ENCODE data around the gene NSFL1C.

Gene NSFL1C

GRCh38 chr20:1466211-1467081, at the start of gene NSFL1C:
Gene NSFL1C, minus strand, starts transcription at chr20:1466849. Its CDS starts 25 bp downstream, at chr20:1466824.
- no peaks in the 10 kb centered on the region for H3K27me3 ChIP-seq (ENCODE audit: control insufficient read depth in 1 of 2, insufficient read depth in 2 of 2, low read length in 2 of 2)
- peak within 1 kb of the TSS; percentile 63 to 75 for H3K9ac ChIP-seq (ENCODE audit: low read length in 2 of 2)
- peak within 1 kb of the TSS; percentile 71 for H3K27ac ChIP-seq (ENCODE audit: low read length)
- peak within 1 kb of the TSS; percentile 89 to 96 for H3K4me3 ChIP-seq (ENCODE audit: low read length in 2 of 2)
- no peaks in the 10 kb centered on the region for H3K9me3 ChIP-seq (ENCODE audit: control insufficient read depth in 2 of 2, low read length in 2 of 2)
- H3K4me1 ChIP-seq (ENCODE audit: control insufficient read depth, insufficient read depth, low read length) = peaks cover 29% of the 10 kb centered on the region
- H3K36me3 ChIP-seq (ENCODE audit: control insufficient read depth in 2 of 2, insufficient read depth in 2 of 2, low read length in 2 of 2) = peaks cover 8 to 11% of the 10 kb centered on the region in 2 donors

- no peak overlapping the region for H3K27ac ChIP-seq (ENCODE audit: low read length)
- H3K4me1 ChIP-seq (ENCODE audit: control insufficient read depth, insufficient read depth, low read length) = no peaks in the 10 kb centered on the region
- H3K9me3 ChIP-seq (ENCODE audit: control insufficient read depth in 2 of 2, low read length in 2 of 2) = no peaks in the 10 kb centered on the region
- H3K36me3 ChIP-seq (ENCODE audit: control insufficient read depth in 2 of 2, insufficient read depth in 2 of 2, low read length in 2 of 2) = no peaks in the 10 kb centered on the region
- H3K9ac ChIP-seq (ENCODE audit: low read length in 2 of 2) = no peak overlapping the region
- peaks cover 0 to 2% of the 10 kb centered on the region in 2 donors for H3K27me3 ChIP-seq (ENCODE audit: control insufficient read depth in 1 of 2, insufficient read depth in 2 of 2, low read length in 2 of 2)
- no peak overlapping the region for H3K4me3 ChIP-seq (ENCODE audit: low read length in 2 of 2)
Observed at GRCh38 chr20:1513801-1514200, 47.2 kb upstream of the NSFL1C start.

- Histone ChIP-seq H3K9me3 (ENCODE audit: control insufficient read depth in 2 of 2, low read length in 2 of 2) (no peaks in the 10 kb centered on the region), H3K36me3 (ENCODE audit: control insufficient read depth in 2 of 2, insufficient read depth in 2 of 2, low read length in 2 of 2) (no peaks in the 10 kb centered on the region), H3K4me1 (ENCODE audit: control insufficient read depth, insufficient read depth, low read length) (no peaks in the 10 kb centered on the region), H3K4me3 (ENCODE audit: low read length in 2 of 2) (no peak overlapping the region), H3K27me3 (ENCODE audit: control insufficient read depth in 1 of 2, insufficient read depth in 2 of 2, low read length in 2 of 2) (no peaks in the 10 kb centered on the region), H3K27ac (ENCODE audit: low read length) (no peak overlapping the region), H3K9ac (ENCODE audit: low read length in 2 of 2) (no peak overlapping the region)
Observed at GRCh38 chr20:1509237-1509636, 42.6 kb upstream of the NSFL1C start.

- no peaks in the 10 kb centered on the region for H3K9me3 ChIP-seq (ENCODE audit: control insufficient read depth in 2 of 2, low read length in 2 of 2)
- no peak overlapping the region for H3K4me3 ChIP-seq (ENCODE audit: low read length in 2 of 2)
- no peaks in the 10 kb centered on the region for H3K36me3 ChIP-seq (ENCODE audit: control insufficient read depth in 2 of 2, insufficient read depth in 2 of 2, low read length in 2 of 2)
- H3K27ac ChIP-seq (ENCODE audit: low read length) = no peak overlapping the region
- H3K4me1 ChIP-seq (ENCODE audit: control insufficient read depth, insufficient read depth, low read length) = no peaks in the 10 kb centered on the region
- H3K27me3 ChIP-seq (ENCODE audit: control insufficient read depth in 1 of 2, insufficient read depth in 2 of 2, low read length in 2 of 2) = no peaks in the 10 kb centered on the region
- H3K9ac ChIP-seq (ENCODE audit: low read length in 2 of 2) = no peak overlapping the region
Observed at GRCh38 chr20:1508574-1508973, 41.9 kb upstream of the NSFL1C start.

- no peaks in the 10 kb centered on the region for H3K36me3 ChIP-seq (ENCODE audit: control insufficient read depth in 2 of 2, insufficient read depth in 2 of 2, low read length in 2 of 2)
- no peaks in the 10 kb centered on the region for H3K4me1 ChIP-seq (ENCODE audit: control insufficient read depth, insufficient read depth, low read length)
- H3K4me3 ChIP-seq (ENCODE audit: low read length in 2 of 2) = no peak overlapping the region
- no peaks in the 10 kb centered on the region for H3K27me3 ChIP-seq (ENCODE audit: control insufficient read depth in 1 of 2, insufficient read depth in 2 of 2, low read length in 2 of 2)
- no peak overlapping the region for H3K9ac ChIP-seq (ENCODE audit: low read length in 2 of 2)
- no peak overlapping the region for H3K27ac ChIP-seq (ENCODE audit: low read length)
- no peaks in the 10 kb centered on the region for H3K9me3 ChIP-seq (ENCODE audit: control insufficient read depth in 2 of 2, low read length in 2 of 2)
Observed at GRCh38 chr20:1507276-1507675, 40.6 kb upstream of the NSFL1C start.

GRCh38 chr20:1505871-1506270, 39.2 kb upstream of the NSFL1C start:
- Histone ChIP-seq H3K4me3 (ENCODE audit: low read length in 2 of 2) (no peak overlapping the region), H3K27me3 (ENCODE audit: control insufficient read depth in 1 of 2, insufficient read depth in 2 of 2, low read length in 2 of 2) (no peaks in the 10 kb centered on the region), H3K9me3 (ENCODE audit: control insufficient read depth in 2 of 2, low read length in 2 of 2) (no peaks in the 10 kb centered on the region), H3K9ac (ENCODE audit: low read length in 2 of 2) (no peak overlapping the region), H3K27ac (ENCODE audit: low read length) (no peak overlapping the region), H3K4me1 (ENCODE audit: control insufficient read depth, insufficient read depth, low read length) (no peaks in the 10 kb centered on the region), H3K36me3 (ENCODE audit: control insufficient read depth in 2 of 2, insufficient read depth in 2 of 2, low read length in 2 of 2) (no peaks in the 10 kb centered on the region)

- Histone ChIP-seq H3K27ac (ENCODE audit: low read length) (no peak overlapping the region), H3K9ac (ENCODE audit: low read length in 2 of 2) (no peak overlapping the region), H3K4me1 (ENCODE audit: control insufficient read depth, insufficient read depth, low read length) (no peaks in the 10 kb centered on the region), H3K9me3 (ENCODE audit: control insufficient read depth in 2 of 2, low read length in 2 of 2) (no peaks in the 10 kb centered on the region), H3K36me3 (ENCODE audit: control insufficient read depth in 2 of 2, insufficient read depth in 2 of 2, low read length in 2 of 2) (no peaks in the 10 kb centered on the region), H3K4me3 (ENCODE audit: low read length in 2 of 2) (no peak overlapping the region), H3K27me3 (ENCODE audit: control insufficient read depth in 1 of 2, insufficient read depth in 2 of 2, low read length in 2 of 2) (no peaks in the 10 kb centered on the region)
Observed at GRCh38 chr20:1505361-1505760, 38.7 kb upstream of the NSFL1C start.

GRCh38 chr20:1503564-1504227, 37.0 kb upstream of the NSFL1C start:
- no peak overlapping the region for H3K9ac ChIP-seq (ENCODE audit: low read length in 2 of 2)
- no peak overlapping the region for H3K4me3 ChIP-seq (ENCODE audit: low read length in 2 of 2)
- no peaks in the 10 kb centered on the region for H3K9me3 ChIP-seq (ENCODE audit: control insufficient read depth in 2 of 2, low read length in 2 of 2)

GRCh38 chr20:1500496-1500895, 33.8 kb upstream of the NSFL1C start:
- Histone ChIP-seq H3K36me3 (ENCODE audit: control insufficient read depth in 2 of 2, insufficient read depth in 2 of 2, low read length in 2 of 2) (no peaks in the 10 kb centered on the region), H3K4me1 (ENCODE audit: control insufficient read depth, insufficient read depth, low read length) (no peaks in the 10 kb centered on the region), H3K9me3 (ENCODE audit: control insufficient read depth in 2 of 2, low read length in 2 of 2) (no peaks in the 10 kb centered on the region), H3K9ac (ENCODE audit: low read length in 2 of 2) (no peak overlapping the region), H3K27ac (ENCODE audit: low read length) (no peak overlapping the region), H3K4me3 (ENCODE audit: low read length in 2 of 2) (no peak overlapping the region), H3K27me3 (ENCODE audit: control insufficient read depth in 1 of 2, insufficient read depth in 2 of 2, low read length in 2 of 2) (no peaks in the 10 kb centered on the region)

More at GRCh38 chr20:1503564-1504227, 37.0 kb upstream of the NSFL1C start:
- H3K27ac ChIP-seq (ENCODE audit: low read length) = no peak overlapping the region
- H3K36me3 ChIP-seq (ENCODE audit: control insufficient read depth in 2 of 2, insufficient read depth in 2 of 2, low read length in 2 of 2) = no peaks in the 10 kb centered on the region
- no peaks in the 10 kb centered on the region for H3K4me1 ChIP-seq (ENCODE audit: control insufficient read depth, insufficient read depth, low read length)
- no peaks in the 10 kb centered on the region for H3K27me3 ChIP-seq (ENCODE audit: control insufficient read depth in 1 of 2, insufficient read depth in 2 of 2, low read length in 2 of 2)

GRCh38 chr20:1499528-1500420, 33.1 kb upstream of the NSFL1C start:
- Histone ChIP-seq H3K9me3 (ENCODE audit: control insufficient read depth in 2 of 2, low read length in 2 of 2) (no peaks in the 10 kb centered on the region), H3K4me1 (ENCODE audit: control insufficient read depth, insufficient read depth, low read length) (no peaks in the 10 kb centered on the region), H3K4me3 (ENCODE audit: low read length in 2 of 2) (no peak overlapping the region), H3K27ac (ENCODE audit: low read length) (no peak overlapping the region), H3K36me3 (ENCODE audit: control insufficient read depth in 2 of 2, insufficient read depth in 2 of 2, low read length in 2 of 2) (no peaks in the 10 kb centered on the region), H3K9ac (ENCODE audit: low read length in 2 of 2) (no peak overlapping the region), H3K27me3 (ENCODE audit: control insufficient read depth in 1 of 2, insufficient read depth in 2 of 2, low read length in 2 of 2) (no peaks in the 10 kb centered on the region)
